Neural progenitor cell (in vitro differentiated cells): ENCODE results near the gene CYP39A1.

Source experiments
- EZH2 ChIP-seq: fragments of 200-600 bp; sonication (generic); IDR thresholded peaks from 2 replicates; pipeline ENCODE4 v1.6.1; 2017; ENCODE audit warnings: antibody characterized with exemption, mild to moderate bottlenecking, moderate library complexity
- EZH2phosphoT487 ChIP-seq: fragments of 200-600 bp; sonication (generic); IDR thresholded peaks from 2 replicates; pipeline ENCODE4 v1.6.1; 2017; ENCODE audit warnings: antibody characterized with exemption
- TF ChIP-seq, protein P1 (sequence below): fragments of 200-600 bp; sonication (generic); IDR thresholded peaks from 2 replicates; pipeline ENCODE4 v1.5.1; 2017; ENCODE audit warnings: antibody characterized with exemption, mild to moderate bottlenecking

DNA sequence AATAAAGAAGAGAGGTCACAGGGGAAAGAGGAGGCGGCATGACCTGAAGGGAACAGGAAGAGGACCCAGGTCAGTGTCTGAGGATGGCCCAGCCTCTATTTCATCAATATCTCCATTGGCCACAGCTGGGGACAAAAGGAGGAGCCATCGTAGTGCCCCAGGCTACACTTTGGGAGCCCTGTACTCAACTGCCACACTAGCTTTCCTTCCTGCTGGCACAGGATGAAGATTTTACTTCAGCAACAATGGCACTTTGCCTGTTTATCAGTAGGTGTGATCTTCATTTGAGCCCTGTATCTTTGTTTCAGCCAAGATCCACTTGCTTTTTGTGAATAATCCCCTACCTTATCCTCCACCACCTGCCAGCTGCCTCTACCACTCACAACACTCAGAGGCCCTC lies 126.0 kb downstream of the CYP39A1 start:
- TF ChIP-seq EZH2 (no peak), EZH2phosphoT487 (no peak)
- TF ChIP-seq, protein P1, sequence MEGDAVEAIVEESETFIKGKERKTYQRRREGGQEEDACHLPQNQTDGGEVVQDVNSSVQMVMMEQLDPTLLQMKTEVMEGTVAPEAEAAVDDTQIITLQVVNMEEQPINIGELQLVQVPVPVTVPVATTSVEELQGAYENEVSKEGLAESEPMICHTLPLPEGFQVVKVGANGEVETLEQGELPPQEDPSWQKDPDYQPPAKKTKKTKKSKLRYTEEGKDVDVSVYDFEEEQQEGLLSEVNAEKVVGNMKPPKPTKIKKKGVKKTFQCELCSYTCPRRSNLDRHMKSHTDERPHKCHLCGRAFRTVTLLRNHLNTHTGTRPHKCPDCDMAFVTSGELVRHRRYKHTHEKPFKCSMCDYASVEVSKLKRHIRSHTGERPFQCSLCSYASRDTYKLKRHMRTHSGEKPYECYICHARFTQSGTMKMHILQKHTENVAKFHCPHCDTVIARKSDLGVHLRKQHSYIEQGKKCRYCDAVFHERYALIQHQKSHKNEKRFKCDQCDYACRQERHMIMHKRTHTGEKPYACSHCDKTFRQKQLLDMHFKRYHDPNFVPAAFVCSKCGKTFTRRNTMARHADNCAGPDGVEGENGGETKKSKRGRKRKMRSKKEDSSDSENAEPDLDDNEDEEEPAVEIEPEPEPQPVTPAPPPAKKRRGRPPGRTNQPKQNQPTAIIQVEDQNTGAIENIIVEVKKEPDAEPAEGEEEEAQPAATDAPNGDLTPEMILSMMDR, result no peak
